ENCODE results near the gene MBOAT7. TPM values are rescaled to one million over a fixed set of nuclear protein-coding genes. Genes with fewer than 3 reads are reported as not detected.

The MBOAT7 gene
- total and polyA plus RNA-seq, 4 donors, result 10.3 to 31.5 (median 15.0) TPM

DNA sequence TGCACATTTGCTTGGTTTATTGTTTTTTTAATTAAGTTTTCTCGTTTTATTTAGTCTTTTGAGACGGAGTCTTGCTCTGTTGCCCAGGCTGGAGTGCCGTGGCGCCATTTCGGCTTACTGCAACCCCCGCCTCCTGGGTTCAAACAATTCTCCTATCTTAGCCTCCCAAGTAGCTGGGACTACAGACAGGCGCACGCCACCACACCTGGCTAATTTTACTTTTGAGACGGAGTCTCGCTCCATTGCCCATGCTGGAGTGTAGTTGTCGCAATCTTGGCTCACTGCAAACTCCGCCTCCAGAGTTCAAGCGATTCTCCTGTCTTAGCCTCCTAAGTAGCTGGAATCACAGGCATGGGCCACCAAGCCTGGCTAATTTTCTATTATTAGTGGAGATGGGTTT is 12.6 kb upstream of the MBOAT7 start:
- peaks cover 19 to 41% (median 27%) of the 10 kb centered on the region in 4 donors for H3K36me3 ChIP-seq (ENCODE audit: control insufficient read depth in 4 of 4, insufficient read depth in 3 of 4, low read depth in 1 of 4, low read length in 3 of 4)
- TF ChIP-seq, protein P1, sequence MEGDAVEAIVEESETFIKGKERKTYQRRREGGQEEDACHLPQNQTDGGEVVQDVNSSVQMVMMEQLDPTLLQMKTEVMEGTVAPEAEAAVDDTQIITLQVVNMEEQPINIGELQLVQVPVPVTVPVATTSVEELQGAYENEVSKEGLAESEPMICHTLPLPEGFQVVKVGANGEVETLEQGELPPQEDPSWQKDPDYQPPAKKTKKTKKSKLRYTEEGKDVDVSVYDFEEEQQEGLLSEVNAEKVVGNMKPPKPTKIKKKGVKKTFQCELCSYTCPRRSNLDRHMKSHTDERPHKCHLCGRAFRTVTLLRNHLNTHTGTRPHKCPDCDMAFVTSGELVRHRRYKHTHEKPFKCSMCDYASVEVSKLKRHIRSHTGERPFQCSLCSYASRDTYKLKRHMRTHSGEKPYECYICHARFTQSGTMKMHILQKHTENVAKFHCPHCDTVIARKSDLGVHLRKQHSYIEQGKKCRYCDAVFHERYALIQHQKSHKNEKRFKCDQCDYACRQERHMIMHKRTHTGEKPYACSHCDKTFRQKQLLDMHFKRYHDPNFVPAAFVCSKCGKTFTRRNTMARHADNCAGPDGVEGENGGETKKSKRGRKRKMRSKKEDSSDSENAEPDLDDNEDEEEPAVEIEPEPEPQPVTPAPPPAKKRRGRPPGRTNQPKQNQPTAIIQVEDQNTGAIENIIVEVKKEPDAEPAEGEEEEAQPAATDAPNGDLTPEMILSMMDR (IDR thresholded peaks at IDR 0.05; ENCODE audit: low read depth, low read length, missing input control), result no peak
- TF ChIP-seq, protein P2, sequence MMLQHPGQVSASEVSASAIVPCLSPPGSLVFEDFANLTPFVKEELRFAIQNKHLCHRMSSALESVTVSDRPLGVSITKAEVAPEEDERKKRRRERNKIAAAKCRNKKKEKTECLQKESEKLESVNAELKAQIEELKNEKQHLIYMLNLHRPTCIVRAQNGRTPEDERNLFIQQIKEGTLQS (IDR thresholded peaks at IDR 0.05), result no peak
- TF ChIP-seq, protein P3, sequence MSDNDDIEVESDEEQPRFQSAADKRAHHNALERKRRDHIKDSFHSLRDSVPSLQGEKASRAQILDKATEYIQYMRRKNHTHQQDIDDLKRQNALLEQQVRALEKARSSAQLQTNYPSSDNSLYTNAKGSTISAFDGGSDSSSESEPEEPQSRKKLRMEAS (IDR thresholded peaks at IDR 0.05), result no peak
- no peak for TF ChIP-seq NR2F2 (IDR thresholded peaks at IDR 0.05)
- TF ChIP-seq RXRA (IDR thresholded peaks at IDR 0.05), result no peak
- no peak for TF ChIP-seq EGR1 (IDR thresholded peaks at IDR 0.05; ENCODE audit: low read depth in 2 of 2)
- TF ChIP-seq RAD21 (IDR thresholded peaks at IDR 0.05), result no peak
- WGBS, result 47% methylated on average over 13 of the region's 13 CpGs
- DNase-seq (ENCODE audit: low spot score), result no peak
- H3K9me3 ChIP-seq (ENCODE audit: control insufficient read depth in 4 of 4, low read length in 3 of 4), result no peaks in the 10 kb centered on the region
- peak overlapping the region; percentile 96 to 99 for H3K9ac ChIP-seq (ENCODE audit: low read depth in 1 of 2, low read length in 2 of 2)
- H3K27ac ChIP-seq (ENCODE audit: low read depth in 1 of 2, low read length in 2 of 2), result peak overlapping the region; percentile 42 to 91
- no peaks in the 10 kb centered on the region for H3K27me3 ChIP-seq (ENCODE audit: control insufficient read depth in 4 of 4, insufficient read depth in 4 of 4, low read length in 3 of 4)
- peak overlapping the region; percentile 66 to 98 (median 86) for H3K4me3 ChIP-seq (ENCODE audit: low read depth in 1 of 3, low read length in 3 of 3)
- peaks cover 12 to 66% (median 55%) of the 10 kb centered on the region in 4 donors for H3K4me1 ChIP-seq (ENCODE audit: control insufficient read depth in 4 of 4, insufficient read depth in 4 of 4, low read length in 3 of 4)

DNA sequence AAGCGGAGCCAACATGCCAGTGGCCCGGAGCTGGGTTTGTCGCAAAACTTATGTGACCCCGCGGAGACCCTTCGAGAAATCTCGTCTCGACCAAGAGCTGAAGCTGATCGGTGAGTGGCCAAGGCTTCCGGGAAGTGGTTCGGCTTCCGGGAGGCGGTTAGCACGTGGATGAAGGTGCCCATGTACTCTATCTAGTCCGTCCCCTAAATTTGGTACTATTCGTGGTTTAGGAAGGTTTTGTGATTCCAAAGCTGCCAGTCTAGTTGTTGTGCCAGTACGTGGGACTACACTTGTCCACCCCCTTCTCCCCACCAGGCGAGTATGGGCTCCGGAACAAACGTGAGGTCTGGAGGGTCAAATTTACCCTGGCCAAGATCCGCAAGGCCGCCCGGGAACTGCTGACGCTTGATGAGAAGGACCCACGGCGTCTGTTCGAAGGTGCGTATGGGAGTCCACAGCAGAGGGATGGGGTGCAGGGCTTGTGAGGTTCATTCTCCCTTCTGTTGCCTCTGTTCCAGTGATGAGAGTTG is 11.9 kb upstream of the MBOAT7 start:
- Histone ChIP-seq H3K9ac (ENCODE audit: low read depth in 1 of 2, low read length in 2 of 2) (peak overlapping the region; percentile 96 to 99), H3K27me3 (ENCODE audit: control insufficient read depth in 4 of 4, insufficient read depth in 4 of 4, low read length in 3 of 4) (no peaks in the 10 kb centered on the region), H3K36me3 (ENCODE audit: control insufficient read depth in 4 of 4, insufficient read depth in 3 of 4, low read depth in 1 of 4, low read length in 3 of 4) (peaks cover 14 to 34% (median 21%) of the 10 kb centered on the region in 4 donors), H3K4me3 (ENCODE audit: low read depth in 1 of 3, low read length in 3 of 3) (peak overlapping the region; percentile 66 to 98 (median 86)), H3K9me3 (ENCODE audit: control insufficient read depth in 4 of 4, low read length in 3 of 4) (no peaks in the 10 kb centered on the region), H3K27ac (ENCODE audit: low read depth in 1 of 2, low read length in 2 of 2) (peak overlapping the region; percentile 91 to 99), H3K4me1 (ENCODE audit: control insufficient read depth in 4 of 4, insufficient read depth in 4 of 4, low read length in 3 of 4) (peaks cover 10 to 63% (median 51%) of the 10 kb centered on the region in 4 donors)
- 1% methylated on average over 28 of the region's 28 CpGs for WGBS
- TF ChIP-seq TAF1 (conservative IDR thresholded peaks at IDR 0.05) (no peak), GABPA (IDR thresholded peaks at IDR 0.05 in 1 of 2, conservative IDR thresholded peaks at IDR 0.05 in 1 of 2) (no peak), HNF4A (conservative IDR thresholded peaks at IDR 0.05) (no peak)
- TF ChIP-seq, protein P3 (IDR thresholded peaks at IDR 0.05), result no peak
- TF ChIP-seq, protein P4, sequence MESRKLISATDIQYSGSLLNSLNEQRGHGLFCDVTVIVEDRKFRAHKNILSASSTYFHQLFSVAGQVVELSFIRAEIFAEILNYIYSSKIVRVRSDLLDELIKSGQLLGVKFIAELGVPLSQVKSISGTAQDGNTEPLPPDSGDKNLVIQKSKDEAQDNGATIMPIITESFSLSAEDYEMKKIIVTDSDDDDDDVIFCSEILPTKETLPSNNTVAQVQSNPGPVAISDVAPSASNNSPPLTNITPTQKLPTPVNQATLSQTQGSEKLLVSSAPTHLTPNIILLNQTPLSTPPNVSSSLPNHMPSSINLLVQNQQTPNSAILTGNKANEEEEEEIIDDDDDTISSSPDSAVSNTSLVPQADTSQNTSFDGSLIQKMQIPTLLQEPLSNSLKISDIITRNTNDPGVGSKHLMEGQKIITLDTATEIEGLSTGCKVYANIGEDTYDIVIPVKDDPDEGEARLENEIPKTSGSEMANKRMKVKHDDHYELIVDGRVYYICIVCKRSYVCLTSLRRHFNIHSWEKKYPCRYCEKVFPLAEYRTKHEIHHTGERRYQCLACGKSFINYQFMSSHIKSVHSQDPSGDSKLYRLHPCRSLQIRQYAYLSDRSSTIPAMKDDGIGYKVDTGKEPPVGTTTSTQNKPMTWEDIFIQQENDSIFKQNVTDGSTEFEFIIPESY (IDR thresholded peaks at IDR 0.05), result peak; percentile 97
- DNase-seq (ENCODE audit: low spot score), result no peak

DNA sequence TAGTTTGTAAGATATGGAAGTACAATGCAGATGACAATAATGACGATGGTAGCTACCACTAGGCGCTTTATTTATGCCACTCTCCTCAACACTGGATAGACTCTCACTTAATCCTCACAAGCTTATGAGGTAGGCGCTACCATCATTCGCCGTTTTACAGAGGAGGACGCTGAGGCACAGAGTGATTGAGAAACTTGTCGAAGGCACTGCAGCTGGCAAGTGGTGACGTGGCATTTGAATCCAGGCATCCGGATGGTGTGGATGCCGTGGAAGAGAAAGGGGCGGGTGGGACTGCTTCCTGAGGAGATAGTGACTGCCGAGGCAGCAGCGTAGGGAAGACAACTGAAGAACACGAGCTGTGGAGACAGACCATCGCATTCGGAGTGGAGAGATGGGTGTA is 10.0 kb upstream of the MBOAT7 start:
- peaks cover 6 to 20% (median 11%) of the 10 kb centered on the region in 4 donors for H3K36me3 ChIP-seq (ENCODE audit: control insufficient read depth in 4 of 4, insufficient read depth in 3 of 4, low read depth in 1 of 4, low read length in 3 of 4)
- no peak overlapping the region for H3K9ac ChIP-seq (ENCODE audit: low read depth in 1 of 2, low read length in 2 of 2)
- no peak overlapping the region for H3K4me3 ChIP-seq (ENCODE audit: low read depth in 1 of 3, low read length in 3 of 3)
- H3K27me3 ChIP-seq (ENCODE audit: control insufficient read depth in 4 of 4, insufficient read depth in 4 of 4, low read length in 3 of 4), result no peaks in the 10 kb centered on the region
- 91% methylated on average over 16 of the region's 16 CpGs for WGBS
- H3K4me1 ChIP-seq (ENCODE audit: control insufficient read depth in 4 of 4, insufficient read depth in 4 of 4, low read length in 3 of 4), result peaks cover 7 to 45% (median 35%) of the 10 kb centered on the region in 4 donors
- no peaks in the 10 kb centered on the region for H3K9me3 ChIP-seq (ENCODE audit: control insufficient read depth in 4 of 4, low read length in 3 of 4)
- no peak for DNase-seq (ENCODE audit: low spot score)
- peak overlapping the region in 1 of 2 donors; percentile 99 for H3K27ac ChIP-seq (ENCODE audit: low read depth in 1 of 2, low read length in 2 of 2)
- TF ChIP-seq, protein P5, sequence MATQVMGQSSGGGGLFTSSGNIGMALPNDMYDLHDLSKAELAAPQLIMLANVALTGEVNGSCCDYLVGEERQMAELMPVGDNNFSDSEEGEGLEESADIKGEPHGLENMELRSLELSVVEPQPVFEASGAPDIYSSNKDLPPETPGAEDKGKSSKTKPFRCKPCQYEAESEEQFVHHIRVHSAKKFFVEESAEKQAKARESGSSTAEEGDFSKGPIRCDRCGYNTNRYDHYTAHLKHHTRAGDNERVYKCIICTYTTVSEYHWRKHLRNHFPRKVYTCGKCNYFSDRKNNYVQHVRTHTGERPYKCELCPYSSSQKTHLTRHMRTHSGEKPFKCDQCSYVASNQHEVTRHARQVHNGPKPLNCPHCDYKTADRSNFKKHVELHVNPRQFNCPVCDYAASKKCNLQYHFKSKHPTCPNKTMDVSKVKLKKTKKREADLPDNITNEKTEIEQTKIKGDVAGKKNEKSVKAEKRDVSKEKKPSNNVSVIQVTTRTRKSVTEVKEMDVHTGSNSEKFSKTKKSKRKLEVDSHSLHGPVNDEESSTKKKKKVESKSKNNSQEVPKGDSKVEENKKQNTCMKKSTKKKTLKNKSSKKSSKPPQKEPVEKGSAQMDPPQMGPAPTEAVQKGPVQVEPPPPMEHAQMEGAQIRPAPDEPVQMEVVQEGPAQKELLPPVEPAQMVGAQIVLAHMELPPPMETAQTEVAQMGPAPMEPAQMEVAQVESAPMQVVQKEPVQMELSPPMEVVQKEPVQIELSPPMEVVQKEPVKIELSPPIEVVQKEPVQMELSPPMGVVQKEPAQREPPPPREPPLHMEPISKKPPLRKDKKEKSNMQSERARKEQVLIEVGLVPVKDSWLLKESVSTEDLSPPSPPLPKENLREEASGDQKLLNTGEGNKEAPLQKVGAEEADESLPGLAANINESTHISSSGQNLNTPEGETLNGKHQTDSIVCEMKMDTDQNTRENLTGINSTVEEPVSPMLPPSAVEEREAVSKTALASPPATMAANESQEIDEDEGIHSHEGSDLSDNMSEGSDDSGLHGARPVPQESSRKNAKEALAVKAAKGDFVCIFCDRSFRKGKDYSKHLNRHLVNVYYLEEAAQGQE (IDR thresholded peaks at IDR 0.05), result no peak
- TF ChIP-seq FOXA2 (IDR thresholded peaks at IDR 0.05) (no peak), HNF4A (conservative IDR thresholded peaks at IDR 0.05) (no peak), JUND (IDR thresholded peaks at IDR 0.05) (no peak), FOXA1 (IDR thresholded peaks at IDR 0.05) (no peak), RXRA (IDR thresholded peaks at IDR 0.05) (no peak), SP1 (IDR thresholded peaks at IDR 0.05) (no peak), TAF1 (conservative IDR thresholded peaks at IDR 0.05) (no peak)
- TF ChIP-seq, protein P1 (IDR thresholded peaks at IDR 0.05; ENCODE audit: low read depth, low read length, missing input control), result no peak
